Liver (tissue), 9 donors: ENCODE data around the gene NDUFS7. TPM values are rescaled to one million over a fixed set of nuclear protein-coding genes. Genes with fewer than 3 reads are reported as not detected.
A peak's percentile ranks its signal among the peaks of the same experiment; 100 is the strongest.

Source experiments
- DNase-seq: peaks from one replicate; pipeline ENCODE4 v3.0.0-alpha.2; 2017; ENCODE audit warnings: low spot score
- H3K27ac ChIP-seq, 2 donors: one replicate each; pipeline ENCODE4 v1.7.0; 2013; ENCODE audit warnings: inconsistent platforms in 2 of 2, low read length in 2 of 2, control low read depth in 1 of 2, low read depth in 1 of 2, mild to moderate bottlenecking in 1 of 2
- H3K27me3 ChIP-seq, 4 donors: one replicate each; pipeline versions ENCODE4 v1.6.1 to v1.7.0; 2013; ENCODE audit warnings: low read length in 3 of 4, inconsistent platforms in 1 of 4, mild to moderate bottlenecking in 1 of 4, moderate library complexity in 1 of 4; ENCODE audit not compliant: control insufficient read depth in 4 of 4, insufficient read depth in 4 of 4
- H3K36me3 ChIP-seq, 4 donors: one replicate each; pipeline versions ENCODE4 v1.6.1 to v1.7.0; 2013; ENCODE audit warnings: low read length in 3 of 4, mild to moderate bottlenecking in 3 of 4, low read depth in 1 of 4, moderate library complexity in 1 of 4; ENCODE audit not compliant: control insufficient read depth in 4 of 4, insufficient read depth in 3 of 4
- H3K4me1 ChIP-seq, 4 donors: one replicate each; pipeline versions ENCODE4 v1.6.1 to v1.7.0; 2013; ENCODE audit warnings: low read length in 3 of 4, mild to moderate bottlenecking in 3 of 4, moderate library complexity in 1 of 4; ENCODE audit not compliant: control insufficient read depth in 4 of 4, insufficient read depth in 4 of 4
- H3K4me3 ChIP-seq, 3 donors: one replicate each; pipeline versions ENCODE4 v1.6.1 to v1.7.0; 2013; ENCODE audit warnings: low read length in 3 of 3, control low read depth in 1 of 3, low read depth in 1 of 3, mild to moderate bottlenecking in 1 of 3
- H3K9ac ChIP-seq, 2 donors: one replicate each; pipeline ENCODE4 v1.7.0; 2013; ENCODE audit warnings: low read length in 2 of 2, mild to moderate bottlenecking in 2 of 2, moderate library complexity in 2 of 2, control low read depth in 1 of 2, low read depth in 1 of 2
- H3K9me3 ChIP-seq, 4 donors: one replicate each; pipeline versions ENCODE4 v1.6.1 to v1.7.0; 2013; ENCODE audit warnings: low read length in 3 of 4; ENCODE audit not compliant: control insufficient read depth in 4 of 4
- ATF3 ChIP-seq: IDR thresholded peaks from 2 replicates; pipeline ENCODE4 v1.6.1; 2016; ENCODE audit warnings: antibody characterized with exemption
- EGR1 ChIP-seq, 2 donors: IDR thresholded peaks; 2 replicates each; pipeline ENCODE4 v1.6.1; 2016 to 2018; ENCODE audit warnings: antibody characterized with exemption in 2 of 2, low read depth in 2 of 2
- FOXA1 ChIP-seq: IDR thresholded peaks from 2 replicates; pipeline ENCODE4 v1.6.1; 2016; ENCODE audit warnings: antibody characterized with exemption
- FOXA2 ChIP-seq: IDR thresholded peaks from 2 replicates; pipeline ENCODE4 v1.6.1; 2016; ENCODE audit warnings: antibody characterized with exemption
- HNF4A ChIP-seq, 2 donors: conservative IDR thresholded peaks; 2 replicates each; pipeline ENCODE4 v1.6.1; 2016; ENCODE audit warnings: antibody characterized with exemption in 2 of 2, mild to moderate bottlenecking in 2 of 2
- HNF4G ChIP-seq: IDR thresholded peaks from 2 replicates; pipeline ENCODE4 v1.6.1; 2016; ENCODE audit warnings: antibody characterized with exemption
- NR2F2 ChIP-seq: IDR thresholded peaks from 2 replicates; pipeline ENCODE4 v1.6.1; 2016; ENCODE audit warnings: antibody characterized with exemption
- RAD21 ChIP-seq, 2 donors: IDR thresholded peaks; 2 replicates each; pipeline ENCODE4 v1.6.1; 2016; ENCODE audit warnings: antibody characterized with exemption in 2 of 2, mild to moderate bottlenecking in 2 of 2
- REST ChIP-seq: IDR thresholded peaks from 2 replicates; pipeline ENCODE4 v1.6.1; 2016; ENCODE audit warnings: antibody characterized with exemption, mild to moderate bottlenecking
- RXRA ChIP-seq, 2 donors: IDR thresholded peaks; 2 replicates each; pipeline ENCODE4 v1.6.1; 2017 to 2018; ENCODE audit warnings: antibody characterized with exemption in 2 of 2, mild to moderate bottlenecking in 1 of 2
- SP1 ChIP-seq: IDR thresholded peaks from 2 replicates; pipeline ENCODE4 v1.6.1; 2018; ENCODE audit warnings: antibody characterized with exemption, mild to moderate bottlenecking
- TAF1 ChIP-seq: conservative IDR thresholded peaks from 2 replicates; pipeline ENCODE4 v1.6.1; 2016; ENCODE audit warnings: antibody characterized with exemption, mild to moderate bottlenecking
- YY1 ChIP-seq: IDR thresholded peaks from 2 replicates; pipeline ENCODE4 v1.6.1; 2016; ENCODE audit warnings: antibody characterized with exemption, mild to moderate bottlenecking
- WGBS: extraction: QIAGEN DNeasy Blood & Tissue Kit; methylation state at CpG from one replicate; pipeline ENCODE4 v1.1.7; 2013; 5-methylcytosine and 5-hydroxymethylcytosine counted together
- polyA plus RNA-seq, 2 donors: library from polyadenylated mRNA; stranded (reverse) in 1 of 2; unstranded in 1 of 2; fragments of 200-250 nt in 1 of 2; fragments of >200 nt in 1 of 2; fragmentation: Nextera tagmentation in 1 of 2; extraction: Ambion mirVana in 1 of 2; gene quantifications; one replicate each; pipeline versions ENCODE4 v1.2.1 to v1.2.3, GENCODE V29; 2013 to 2015
- total RNA-seq, 2 donors: library from RNA; depleted of rRNA; stranded (reverse); fragments of >200 nt; gene quantifications; one replicate each; pipeline ENCODE4 v1.2.3, GENCODE V29; 2014
- TF ChIP-seq, protein P1 (sequence below): fragments of 150-350 bp; IDR thresholded peaks from 2 replicates; pipeline ENCODE4 v1.5.1; 2017; ENCODE audit warnings: improper control_type of control experiment, low read depth, low read length; ENCODE audit not compliant: missing input control
- TF ChIP-seq, protein P2 (sequence below): IDR thresholded peaks from 2 replicates; pipeline ENCODE4 v1.6.1; 2016; ENCODE audit warnings: antibody characterized with exemption
- donor health status: healthy.
- donor health status: healthy.
- donor health status: healthy.
- donor health status: healthy.
- donor health status: healthy.

NDUFS7 gene
- total and polyA plus RNA-seq, 4 donors: 54.4 to 185 (median 128) TPM

DNA sequence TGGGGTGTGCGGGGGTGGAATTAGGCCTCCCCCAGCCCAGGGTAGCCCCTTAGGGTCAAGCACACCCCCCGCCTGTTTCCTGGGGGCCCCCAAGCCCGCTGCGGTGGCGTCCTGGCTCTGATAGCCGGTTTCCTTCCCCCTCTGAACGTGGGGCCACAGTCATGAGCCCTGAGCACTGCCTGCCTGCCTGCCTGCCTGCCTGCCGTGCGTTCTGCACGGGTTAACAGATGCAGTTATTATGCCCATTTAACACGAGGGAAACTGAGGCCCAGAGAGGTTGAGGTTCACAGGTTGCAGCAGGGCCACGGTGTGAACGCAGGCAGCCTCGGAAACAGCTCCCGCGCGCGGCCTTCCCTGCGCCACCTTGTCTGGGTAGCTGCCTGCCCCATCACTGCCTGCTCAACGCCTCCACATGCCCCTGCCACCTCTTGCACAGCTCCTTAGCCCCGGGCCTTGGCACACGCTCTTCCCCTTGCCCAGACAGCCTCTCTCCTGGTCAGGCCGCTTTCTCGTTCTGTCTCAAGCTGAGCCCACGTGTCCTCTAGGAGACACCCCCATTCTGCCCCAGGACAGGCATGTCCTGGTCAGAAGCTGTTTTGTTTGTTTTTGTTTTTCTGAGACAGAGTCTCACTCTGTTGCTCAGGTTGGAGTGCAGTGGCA lies 18.8 kb downstream of the NDUFS7 start:
- no peaks in the 10 kb centered on the region for H3K9me3 ChIP-seq
- H3K4me3 ChIP-seq: no peak overlapping the region
- peaks cover 9 to 40% (median 27%) of the 10 kb centered on the region in 4 donors for H3K4me1 ChIP-seq
- no peak for DNase-seq
- no peak overlapping the region for H3K9ac ChIP-seq
- TF ChIP-seq HNF4A (conservative IDR thresholded peaks at IDR 0.05): no peak
- no peak for TF ChIP-seq FOXA1
- no peak for TF ChIP-seq RAD21 (IDR thresholded peaks at IDR 0.05)
- TF ChIP-seq, protein P1, sequence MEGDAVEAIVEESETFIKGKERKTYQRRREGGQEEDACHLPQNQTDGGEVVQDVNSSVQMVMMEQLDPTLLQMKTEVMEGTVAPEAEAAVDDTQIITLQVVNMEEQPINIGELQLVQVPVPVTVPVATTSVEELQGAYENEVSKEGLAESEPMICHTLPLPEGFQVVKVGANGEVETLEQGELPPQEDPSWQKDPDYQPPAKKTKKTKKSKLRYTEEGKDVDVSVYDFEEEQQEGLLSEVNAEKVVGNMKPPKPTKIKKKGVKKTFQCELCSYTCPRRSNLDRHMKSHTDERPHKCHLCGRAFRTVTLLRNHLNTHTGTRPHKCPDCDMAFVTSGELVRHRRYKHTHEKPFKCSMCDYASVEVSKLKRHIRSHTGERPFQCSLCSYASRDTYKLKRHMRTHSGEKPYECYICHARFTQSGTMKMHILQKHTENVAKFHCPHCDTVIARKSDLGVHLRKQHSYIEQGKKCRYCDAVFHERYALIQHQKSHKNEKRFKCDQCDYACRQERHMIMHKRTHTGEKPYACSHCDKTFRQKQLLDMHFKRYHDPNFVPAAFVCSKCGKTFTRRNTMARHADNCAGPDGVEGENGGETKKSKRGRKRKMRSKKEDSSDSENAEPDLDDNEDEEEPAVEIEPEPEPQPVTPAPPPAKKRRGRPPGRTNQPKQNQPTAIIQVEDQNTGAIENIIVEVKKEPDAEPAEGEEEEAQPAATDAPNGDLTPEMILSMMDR: no peak
- TF ChIP-seq TAF1: no peak
- no peak for TF ChIP-seq EGR1 (IDR thresholded peaks at IDR 0.05; ENCODE audit: low read depth in 2 of 2)
- no peak for TF ChIP-seq REST
- TF ChIP-seq ATF3: no peak
- no peak for TF ChIP-seq HNF4G
- WGBS: 67% methylated on average over 25 of the region's 25 CpGs
- H3K36me3 ChIP-seq: peaks cover 0 to 5% (median 2%) of the 10 kb centered on the region in 4 donors
- no peak overlapping the region for H3K27ac ChIP-seq
- no peaks in the 10 kb centered on the region for H3K27me3 ChIP-seq

DNA sequence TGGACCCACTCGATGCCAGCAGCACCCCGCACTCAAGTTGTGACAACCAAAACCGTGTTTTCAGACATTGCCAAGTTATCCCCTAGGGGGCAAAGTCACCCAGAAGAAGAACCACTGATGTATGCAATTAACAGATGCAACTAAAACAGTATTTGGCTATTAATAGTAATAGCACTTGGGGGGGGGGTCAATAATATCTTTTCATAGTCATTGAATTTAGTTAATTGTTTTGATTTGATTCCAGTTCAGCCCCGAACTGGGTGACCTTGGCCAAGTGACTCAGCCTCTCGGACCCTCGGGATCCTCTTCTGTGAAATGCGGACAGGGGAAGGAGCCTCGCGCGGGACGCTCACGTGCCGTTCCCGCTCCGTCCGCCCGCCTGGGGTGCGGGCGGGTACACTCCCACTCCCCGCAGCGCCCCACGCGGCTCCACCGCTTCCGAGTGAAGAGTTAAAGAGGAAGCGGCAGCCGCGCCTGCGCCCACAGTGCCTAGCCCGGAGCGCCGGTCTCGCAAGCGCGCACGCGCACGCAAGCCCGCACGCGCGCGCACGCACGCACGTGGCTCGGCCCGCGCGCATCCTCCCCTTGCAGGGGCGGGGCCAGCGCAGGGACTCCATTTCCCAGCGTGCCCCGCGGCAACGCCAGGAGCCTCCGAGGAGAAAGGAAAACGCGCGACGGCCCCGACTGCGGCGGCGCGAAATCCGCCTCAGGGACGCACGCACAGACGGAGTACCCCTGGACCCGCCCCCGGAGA lies 23.2 kb downstream of the NDUFS7 start:
- Histone ChIP-seq H3K27me3 (no peaks in the 10 kb centered on the region), H3K4me3 (peak overlapping the region; percentile 70 to 98 (median 77)), H3K9ac (peak overlapping the region; percentile 41 to 67), H3K27ac (peak overlapping the region; percentile 82 to 84), H3K36me3 (no peaks in the 10 kb centered on the region), H3K9me3 (no peaks in the 10 kb centered on the region), H3K4me1 (peaks cover 20 to 48% (median 40%) of the 10 kb centered on the region in 4 donors)
- TF ChIP-seq YY1 (peak; percentile 47), RAD21 (IDR thresholded peaks at IDR 0.05) (peak; percentile 60 to 64), NR2F2 (no peak), ATF3 (no peak), RXRA (IDR thresholded peaks at IDR 0.05) (peak in 1 of 2 donors; percentile 12), FOXA1 (no peak), REST (peak; percentile 33), SP1 (peak; percentile 14), EGR1 (IDR thresholded peaks at IDR 0.05; ENCODE audit: low read depth in 2 of 2) (no peak), FOXA2 (no peak), HNF4A (conservative IDR thresholded peaks at IDR 0.05) (peak; percentile 13 to 58)
- TF ChIP-seq, protein P2, sequence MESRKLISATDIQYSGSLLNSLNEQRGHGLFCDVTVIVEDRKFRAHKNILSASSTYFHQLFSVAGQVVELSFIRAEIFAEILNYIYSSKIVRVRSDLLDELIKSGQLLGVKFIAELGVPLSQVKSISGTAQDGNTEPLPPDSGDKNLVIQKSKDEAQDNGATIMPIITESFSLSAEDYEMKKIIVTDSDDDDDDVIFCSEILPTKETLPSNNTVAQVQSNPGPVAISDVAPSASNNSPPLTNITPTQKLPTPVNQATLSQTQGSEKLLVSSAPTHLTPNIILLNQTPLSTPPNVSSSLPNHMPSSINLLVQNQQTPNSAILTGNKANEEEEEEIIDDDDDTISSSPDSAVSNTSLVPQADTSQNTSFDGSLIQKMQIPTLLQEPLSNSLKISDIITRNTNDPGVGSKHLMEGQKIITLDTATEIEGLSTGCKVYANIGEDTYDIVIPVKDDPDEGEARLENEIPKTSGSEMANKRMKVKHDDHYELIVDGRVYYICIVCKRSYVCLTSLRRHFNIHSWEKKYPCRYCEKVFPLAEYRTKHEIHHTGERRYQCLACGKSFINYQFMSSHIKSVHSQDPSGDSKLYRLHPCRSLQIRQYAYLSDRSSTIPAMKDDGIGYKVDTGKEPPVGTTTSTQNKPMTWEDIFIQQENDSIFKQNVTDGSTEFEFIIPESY: no peak
- TF ChIP-seq, protein P1: peak; percentile 39
- WGBS: under 1% methylated on average over 72 of the region's 72 CpGs
- peak; percentile 99 for DNase-seq
